H1 (cell line): ENCODE measurements around the gene ZNF101. TPM values are rescaled to one million over a fixed set of nuclear protein-coding genes. Genes with fewer than 3 reads are reported as not detected.
A peak's percentile ranks its signal among the peaks of the same experiment; 100 is the strongest.

Experiments
- CTCF ChIA-PET: fragments of 300-600 bp; sonication (Branson Sonifier 250); formaldehyde crosslinking; loops from one replicate; lab custom pipeline; 2021; ENCODE audit not compliant: partially characterized antibody; lab: Charles Lee
- POLR2A ChIA-PET: fragments of 300-600 bp; sonication (Branson Sonifier 250); formaldehyde crosslinking; loops from one replicate; lab custom pipeline; 2021; ENCODE audit warnings: inconsistent platforms; ENCODE audit not compliant: partially characterized antibody; lab: Charles Lee
- DNase-seq, 2 experiments: peaks; one replicate each; pipeline versions ENCODE4 v3.0.0 to v3.0.0-alpha.2; 2010 to 2022; ENCODE audit warnings: low spot score in 2 of 2, low read depth in 1 of 2, mixed read lengths in 1 of 2
- FAIRE-seq: peaks from 2 replicates; lab custom pipeline; 2011; peaks lifted over from hg19 to GRCh38; lab: Jason Lieb, UNC
- H2AFZ ChIP-seq: 2 replicates; pipeline ENCODE4 v1.8.1; 2012; ENCODE audit warnings: low read length, inconsistent platforms
- H2AK5ac ChIP-seq: 2 replicates; pipeline ENCODE4 v1.6.1; 2013; ENCODE audit warnings: low read depth, low read length
- H2BK120ac ChIP-seq: replicated peaks from 2 replicates; pipeline ENCODE3; 2013; ENCODE audit warnings: low read depth, low read length, inconsistent platforms
- H2BK12ac ChIP-seq: 2 replicates; pipeline ENCODE4 v1.6.1; 2013; ENCODE audit warnings: low read depth, low read length
- H2BK15ac ChIP-seq: 2 replicates; pipeline ENCODE4 v1.6.1; 2013; ENCODE audit warnings: low read length
- H2BK20ac ChIP-seq: 2 replicates; pipeline ENCODE4 v1.6.1; 2013; ENCODE audit warnings: low read length
- H2BK5ac ChIP-seq: 2 replicates; pipeline ENCODE4 v1.6.1; 2013; ENCODE audit warnings: low read depth, low read length
- H3K14ac ChIP-seq: 2 replicates; pipeline ENCODE4 v1.6.1; 2013; ENCODE audit warnings: inconsistent platforms; ENCODE audit not compliant: insufficient read length
- H3K18ac ChIP-seq: 2 replicates; pipeline ENCODE4 v1.6.1; 2013; ENCODE audit warnings: low read length; ENCODE audit errors: extremely low read depth
- H3K23ac ChIP-seq: 2 replicates; pipeline ENCODE4 v1.6.1; 2013; ENCODE audit warnings: inconsistent platforms; ENCODE audit not compliant: insufficient read length
- H3K23me2 ChIP-seq: 2 replicates; pipeline ENCODE4 v1.6.1; 2013; ENCODE audit warnings: low read depth, low read length
- H3K27ac ChIP-seq: 2 replicates; pipeline ENCODE4 v1.6.1; 2011; ENCODE audit warnings: low read depth, low read length, inconsistent platforms
- H3K27me3 ChIP-seq, 4 experiments: replicated peaks in 1 of 4; 1 replicate in 1 of 4; 2 replicates in 3 of 4; pipeline versions ENCODE4 v1.6.1 to v1.8.1; 2011 to 2013; ENCODE audit warnings: low read length in 3 of 4, mild to moderate bottlenecking in 3 of 4, inconsistent platforms in 2 of 4, mixed read lengths in 2 of 4, moderate library complexity in 1 of 4; ENCODE audit not compliant: control insufficient read depth in 3 of 4, insufficient read depth in 3 of 4; ENCODE audit errors: extremely low read depth in 1 of 4
- H3K36me3 ChIP-seq, 4 experiments: 2 replicates each; pipeline versions ENCODE4 v1.6.1 to v1.8.1; 2011 to 2013; ENCODE audit warnings: mild to moderate bottlenecking in 4 of 4, low read length in 3 of 4, moderate library complexity in 2 of 4, control low read depth in 1 of 4, inconsistent platforms in 1 of 4; ENCODE audit not compliant: insufficient read depth in 4 of 4, control insufficient read depth in 2 of 4
- H3K4ac ChIP-seq: replicated peaks from 2 replicates; pipeline ENCODE3; 2013; ENCODE audit warnings: low read length, low read depth, mixed read lengths, inconsistent platforms; ENCODE audit not compliant: insufficient read length
- H3K4me1 ChIP-seq, 4 experiments: replicated peaks in 1 of 4; 1 replicate in 1 of 4; 2 replicates in 3 of 4; pipeline versions ENCODE4 v1.6.1 to v1.8.1; 2011 to 2013; ENCODE audit warnings: low read length in 3 of 4, inconsistent platforms in 2 of 4, mixed read lengths in 1 of 4; ENCODE audit not compliant: insufficient read depth in 4 of 4, control insufficient read depth in 3 of 4
- H3K4me2 ChIP-seq, 2 experiments: 2 replicates each; pipeline versions ENCODE4 v1.6.1 to v1.8.1; 2011 to 2013; ENCODE audit warnings: low read depth in 2 of 2, low read length in 2 of 2, control low read depth in 1 of 2, inconsistent platforms in 1 of 2, mild to moderate bottlenecking in 1 of 2; ENCODE audit not compliant: insufficient read depth in 1 of 2
- H3K4me3 ChIP-seq, 4 experiments: fragments of 200-600, 300-600 bp in 1 of 4; sonication (generic), shearing (Covaris generic), sonication (Bioruptor Twin) in 1 of 4; 2 replicates each; pipeline versions ENCODE4 v1.5.1 to v1.8.1; 2011 to 2016; ENCODE audit warnings: low read length in 4 of 4, low read depth in 3 of 4, control low read depth in 2 of 4, inconsistent platforms in 2 of 4, mild to moderate bottlenecking in 2 of 4, mixed read lengths in 1 of 4, moderate library complexity in 1 of 4; ENCODE audit not compliant: insufficient read depth in 2 of 4; ENCODE audit errors: extremely low read depth in 1 of 4
- H3K56ac ChIP-seq: replicated peaks from 2 replicates; pipeline ENCODE3; 2013; ENCODE audit warnings: low read depth, mild to moderate bottlenecking, mixed read lengths, low read length, inconsistent platforms; ENCODE audit not compliant: insufficient read length
- H3K79me1 ChIP-seq: 2 replicates; pipeline ENCODE4 v1.6.1; 2013; ENCODE audit warnings: low read depth, low read length, control low read depth
- H3K79me2 ChIP-seq, 2 experiments: 2 replicates each; pipeline versions ENCODE4 v1.6.1 to v1.8.1; 2012 to 2013; ENCODE audit warnings: low read length in 2 of 2, mild to moderate bottlenecking in 2 of 2, inconsistent platforms in 1 of 2; ENCODE audit not compliant: insufficient read depth in 2 of 2, control insufficient read depth in 1 of 2
- H3K9ac ChIP-seq, 4 experiments: replicated peaks in 1 of 4; 1 replicate in 1 of 4; 2 replicates in 3 of 4; pipeline versions ENCODE4 v1.6.1 to v1.8.1; 2011 to 2013; ENCODE audit warnings: low read depth in 3 of 4, low read length in 3 of 4, control low read depth in 2 of 4, mild to moderate bottlenecking in 2 of 4, moderate library complexity in 2 of 4, inconsistent platforms in 1 of 4; ENCODE audit errors: extremely low read depth in 1 of 4
- H3K9me3 ChIP-seq, 2 experiments: 2 replicates each; pipeline versions ENCODE4 v1.6.1 to v1.8.1; 2012 to 2013; ENCODE audit warnings: mild to moderate bottlenecking in 2 of 2, moderate library complexity in 2 of 2, control low read depth in 1 of 2, inconsistent platforms in 1 of 2, low read depth in 1 of 2, low read length in 1 of 2, mixed read lengths in 1 of 2; ENCODE audit not compliant: insufficient read depth in 2 of 2
- H4K20me1 ChIP-seq, 2 experiments: replicated peaks in 1 of 2; 2 replicates each; pipeline versions ENCODE3 to v1.8.1; 2011 to 2013; ENCODE audit warnings: inconsistent platforms in 2 of 2, low read length in 2 of 2, mild to moderate bottlenecking in 1 of 2; ENCODE audit not compliant: insufficient read depth in 2 of 2, control insufficient read depth in 1 of 2
- H4K5ac ChIP-seq: 2 replicates; pipeline ENCODE4 v1.6.1; 2013; ENCODE audit warnings: low read length, low read depth, mixed read lengths, inconsistent platforms; ENCODE audit not compliant: insufficient read length
- H4K8ac ChIP-seq: 2 replicates; pipeline ENCODE4 v1.8.0; 2013; ENCODE audit warnings: mild to moderate bottlenecking, moderate library complexity, low read length, inconsistent platforms; ENCODE audit not compliant: insufficient read depth; ENCODE audit errors: extremely low read depth
- H4K91ac ChIP-seq: replicated peaks from 2 replicates; pipeline ENCODE3; 2013; ENCODE audit warnings: low read length, mixed read lengths, inconsistent platforms; ENCODE audit not compliant: insufficient read length
- CTCF ChIP-seq, 3 experiments: IDR thresholded peaks; 1 replicate in 2 of 3; 2 replicates in 1 of 3; pipeline versions ENCODE4 v1.5.1 to v1.6.1; 2011; ENCODE audit warnings: low read length in 3 of 3, mild to moderate bottlenecking in 3 of 3, inconsistent platforms in 2 of 3, low read depth in 1 of 3, moderate library complexity in 1 of 3; ENCODE audit not compliant: insufficient read depth in 1 of 3; ENCODE audit errors: control extremely low read depth in 1 of 3
- EGR1 ChIP-seq: IDR thresholded peaks from 2 replicates; pipeline ENCODE4 v1.6.1; 2011; ENCODE audit warnings: low read depth, low read length, borderline replicate concordance
- EZH2 ChIP-seq: fragments of 200-600 bp; sonication (generic); IDR thresholded peaks from 2 replicates; pipeline ENCODE4 v1.7.1; 2012; ENCODE audit warnings: low read depth, mild to moderate bottlenecking, moderate library complexity, low read length, inconsistent platforms; ENCODE audit not compliant: severe bottlenecking
- POLR2A ChIP-seq, 2 experiments: IDR thresholded peaks; 1 replicate in 1 of 2; 2 replicates in 1 of 2; pipeline ENCODE4 v1.6.1; 2011; ENCODE audit warnings: low read depth in 2 of 2, low read length in 2 of 2, mild to moderate bottlenecking in 2 of 2; ENCODE audit errors: control extremely low read depth in 1 of 2
- RAD21 ChIP-seq, 2 experiments: IDR thresholded peaks in 1 of 2; conservative IDR thresholded peaks in 1 of 2; 2 replicates each; pipeline ENCODE4 v1.6.1; 2011; ENCODE audit warnings: low read depth in 2 of 2, low read length in 2 of 2, improper control_type of control experiment in 1 of 2, inconsistent platforms in 1 of 2, mild to moderate bottlenecking in 1 of 2, moderate library complexity in 1 of 2
- whole genome bisulfite sequencing, 2 experiments: shearing (Covaris generic) in 1 of 2; methylation state at CpG; one replicate each; pipeline versions ENCODE4 v1.1.6 to v1.1.7; 2013 to 2015; ENCODE audit warnings: low lambda C conversion rate in 2 of 2, mixed read lengths in 2 of 2, inconsistent platforms in 1 of 2, low coverage in 1 of 2, missing lambda C conversion rate in 1 of 2; ENCODE audit not compliant: insufficient replicate concordance in 2 of 2, insufficient coverage in 1 of 2, insufficient read length in 1 of 2; ENCODE audit errors: extremely low coverage in 1 of 2, missing lambda C conversion rate in 1 of 2; 5-methylcytosine and 5-hydroxymethylcytosine counted together
- polyA plus RNA-seq, 7 experiments: library from polyadenylated mRNA; depleted of rRNA in 3 of 7; stranded (reverse) in 5 of 7; unstranded in 2 of 7; fragments of >200 nt in 5 of 7; fragments of 200-250 nt in 2 of 7; gene quantifications; 1 replicate in 5 of 7; 2 replicates in 1 of 7; 4 replicates in 1 of 7; pipeline versions ENCODE4 v1.2.1 to v1.2.3, GENCODE V29; 2011 to 2013; ENCODE audit warnings: missing spikeins in 2 of 7, mixed read lengths in 2 of 7
- total RNA-seq: library from RNA; stranded (reverse); fragmentation: NEBNext Ultra II Directional; extraction: Animal tissue kit (Norgen Biotek cat#: 25700); gene quantifications from 2 replicates; pipeline ENCODE4 v1.2.1, GENCODE V29; 2021

ZNF101 gene
- total and polyA plus RNA-seq, 2 of the 8 experiments (the other 6 are each of a cell fraction or from before 2014, with no cell fraction given) = 13.0 to 50.9 TPM

GRCh38 chr19:19696386-19696785 is 27.7 kb downstream of the ZNF101 start:
- Histone ChIP-seq H2BK120ac (no peak overlapping the region), H3K14ac (no peak overlapping the region), H4K8ac (no peak overlapping the region), H3K4me3 (no peak overlapping the region), H2AFZ (no peak overlapping the region), H4K91ac (no peak overlapping the region), H4K20me1 (no peaks in the 10 kb centered on the region), H4K5ac (no peak overlapping the region), H3K4me1 (no peaks in the 10 kb centered on the region), H3K79me1 (no peaks in the 10 kb centered on the region), H2AK5ac (no peak overlapping the region), H3K23me2 (no peaks in the 10 kb centered on the region; the same call in 1 of the 2 replicates), H2BK20ac (no peak overlapping the region), H3K56ac (no peak overlapping the region), H3K36me3 (no peaks in the 10 kb centered on the region), H3K9me3 (no peaks in the 10 kb centered on the region; a peak in 1 of 4 replicates), H3K27me3 (no peaks in the 10 kb centered on the region), H3K9ac (no peak overlapping the region), H3K27ac (no peak overlapping the region), H2BK12ac (no peak overlapping the region), H2BK5ac (no peak overlapping the region), H3K4me2 (no peak overlapping the region), H3K4ac (no peak overlapping the region), H2BK15ac (no peak overlapping the region), H3K79me2 (no peaks in the 10 kb centered on the region), H3K18ac (no peak overlapping the region), H3K23ac (no peak overlapping the region)
- WGBS, 2 experiments = 81% methylated on average over 2 of the region's 2 CpGs; no CpG with 5 or more reads in 1 of the 2 experiments
- POLR2A ChIA-PET = interaction anchor here (1.3 to 2.5 kb wide), 3 partner anchors 19 to 50 kb away, joined by 3 to 5 read pairs (median 5); partner anchors contain the start of gene ZNF101
- FAIRE-seq (peak; percentile 36), DNase-seq (peak in 1 of 2 experiments; percentile 7)
- CTCF ChIA-PET = interaction anchor here (0.8 to 1.8 kb wide), 2 partner anchors 11 kb away, joined by 3 read pairs; no protein-coding TSS in a partner anchor
- TF ChIP-seq EGR1 (no peak), EZH2 (no peak), RAD21 (IDR thresholded peaks at IDR 0.05 in 1 of 2, conservative IDR thresholded peaks at IDR 0.05 in 1 of 2; ENCODE audit: low read depth in 2 of 2, low read length in 2 of 2) (peak; percentile 57 to 68), CTCF (IDR thresholded peaks at IDR 0.05; ENCODE audit: control extremely low read depth in 1 of 3, insufficient read depth in 1 of 3, low read depth in 1 of 3, low read length in 3 of 3) (peak; percentile 36 to 76 (median 50)), POLR2A (IDR thresholded peaks at IDR 0.05; ENCODE audit: control extremely low read depth in 1 of 2, low read depth in 2 of 2, low read length in 2 of 2) (no peak)
